HG03039 (cell line): Measurements from ENCODE around the gene DDN.

ENCODE experiments used
- ATAC-seq: cut with Tn5 transposase; IDR thresholded peaks from one replicate; pipeline ENCODE4 v1.9.1; 2021; ENCODE audit warnings: mild to moderate bottlenecking, moderate library complexity; ENCODE audit not compliant: unreplicated experiment

Gene DDN

DNA sequence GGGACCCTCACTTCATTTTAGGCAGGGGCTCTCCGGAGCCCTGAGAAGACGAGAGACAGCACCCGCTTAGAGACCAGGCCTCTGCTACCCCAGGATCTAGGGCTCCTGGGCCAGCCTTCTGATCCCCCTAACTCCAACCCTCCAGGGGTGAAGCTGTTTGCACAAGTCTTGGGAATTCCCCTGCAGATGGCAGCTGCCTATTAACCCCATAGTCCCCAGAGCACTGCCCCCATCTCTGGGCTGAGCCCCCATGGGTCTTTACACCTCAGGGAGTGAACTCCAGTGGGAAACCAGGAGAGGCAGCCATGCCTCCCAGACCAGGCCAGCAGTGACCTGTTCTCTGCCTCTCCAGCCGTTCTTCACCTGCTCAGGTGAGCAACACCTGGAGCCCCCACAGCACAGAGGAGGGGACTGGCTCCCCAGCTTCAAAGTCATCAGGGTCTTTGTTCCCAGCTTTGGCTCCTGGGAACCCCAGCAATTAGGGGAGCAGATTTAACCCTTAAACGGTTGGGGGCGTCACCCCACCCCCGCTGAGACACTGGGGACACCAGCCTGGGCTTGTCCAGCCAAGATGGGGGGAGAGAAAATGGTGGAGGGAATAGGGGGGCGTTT, 29.9 kb downstream of the DDN start:
- ATAC-seq = no peak

DNA sequence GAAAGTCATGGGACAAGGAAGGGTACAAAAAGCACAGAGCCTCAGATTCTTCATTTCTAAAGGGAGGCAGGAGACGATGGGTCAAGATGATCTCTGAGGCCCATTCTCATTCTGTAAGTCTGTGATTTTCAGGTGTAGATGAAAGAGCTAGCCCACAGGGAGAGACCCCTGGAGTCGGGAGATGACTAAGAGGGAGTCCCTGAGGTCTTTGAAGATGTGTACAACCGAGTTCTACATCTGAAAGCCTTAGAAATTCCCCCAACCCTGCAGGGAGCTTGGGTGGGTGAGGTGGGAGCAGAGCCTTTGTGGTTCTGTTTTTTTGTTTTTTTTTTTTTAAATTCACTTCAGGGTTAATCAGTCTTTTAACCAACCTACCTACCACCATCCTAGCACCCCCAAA, 30.7 kb downstream of the DDN start:
- ATAC-seq = no peak

DNA sequence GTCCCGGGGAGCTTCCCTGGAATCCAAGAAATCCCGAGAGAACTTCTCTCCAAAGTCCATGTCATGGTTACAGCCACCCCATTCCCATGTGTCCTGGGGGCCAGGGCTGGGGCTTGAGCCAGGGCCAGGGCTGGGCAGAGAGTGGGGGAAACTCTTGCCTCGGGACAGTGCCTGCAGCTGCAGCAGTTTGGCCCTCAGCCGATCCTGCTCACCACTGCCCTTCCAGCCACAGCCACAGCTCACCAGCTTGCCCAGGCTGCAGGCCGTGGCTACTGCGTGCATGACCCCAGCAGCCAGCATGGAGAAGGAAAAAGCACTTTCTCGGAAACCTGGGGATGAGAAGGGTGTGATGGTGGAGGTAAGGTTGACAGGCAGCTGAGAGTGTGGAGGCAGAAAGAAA, 31.2 kb downstream of the DDN start:
- no peak for ATAC-seq

DNA sequence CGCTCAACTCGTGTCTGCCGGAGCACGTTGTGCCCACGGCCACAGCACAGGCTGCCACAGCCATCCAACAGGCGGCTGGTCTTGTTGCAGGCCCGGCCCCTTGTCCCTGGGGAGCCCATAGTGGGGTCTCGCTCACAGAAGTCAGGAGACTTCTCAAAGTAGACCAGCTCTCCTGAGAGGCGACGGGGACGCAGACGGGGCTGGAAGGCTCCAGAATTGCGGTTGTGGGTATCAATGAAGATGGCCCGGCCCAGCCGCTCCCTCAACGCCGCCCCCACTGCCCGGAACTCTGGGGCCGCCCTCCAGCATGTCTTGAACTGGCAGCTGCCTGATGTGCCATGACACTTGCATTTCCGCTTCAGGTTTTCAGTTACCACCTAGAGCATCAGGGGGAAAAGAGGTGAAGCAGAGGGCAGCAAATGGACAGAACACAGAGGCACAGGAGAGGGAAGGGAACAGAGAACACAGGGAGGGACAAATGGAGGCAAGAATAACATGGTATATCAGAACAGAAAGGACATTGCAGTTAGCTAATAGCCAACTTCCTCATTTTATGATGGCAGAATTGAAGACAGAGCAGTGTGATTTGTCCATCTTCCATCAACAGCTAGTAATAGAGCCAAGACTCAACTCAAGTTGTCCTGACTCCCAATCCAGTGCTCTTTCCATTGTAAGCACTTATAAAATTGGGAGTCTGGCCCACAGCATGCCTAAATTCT, 32.8 kb downstream of the DDN start:
- ATAC-seq = no peak

DNA sequence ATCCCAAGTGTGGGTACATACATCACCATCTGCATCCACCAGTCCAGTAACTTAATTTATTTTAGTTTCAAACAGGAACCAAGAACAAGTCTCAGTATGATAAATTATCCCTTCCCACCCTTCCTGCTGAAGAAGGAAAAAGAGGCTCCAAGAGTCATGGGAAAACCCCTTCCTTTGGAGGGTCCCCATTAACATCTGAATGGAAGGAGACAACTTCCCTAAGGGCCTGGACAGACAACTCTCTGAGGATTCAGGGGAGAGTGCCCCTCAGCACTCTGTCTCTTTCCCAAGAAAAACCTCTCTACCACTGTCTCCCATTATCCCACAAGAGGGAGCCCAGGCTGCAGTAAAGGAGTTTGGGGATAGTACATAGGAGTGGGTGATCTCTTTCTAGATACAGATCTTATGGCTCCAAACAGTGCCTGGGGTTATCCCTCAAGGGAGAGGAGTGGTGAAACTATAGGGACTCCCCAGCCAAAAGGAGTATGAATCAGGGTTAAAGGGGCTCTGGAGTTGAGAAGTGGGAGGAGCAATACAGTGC, 33.8 kb downstream of the DDN start:
- no peak for ATAC-seq

DNA sequence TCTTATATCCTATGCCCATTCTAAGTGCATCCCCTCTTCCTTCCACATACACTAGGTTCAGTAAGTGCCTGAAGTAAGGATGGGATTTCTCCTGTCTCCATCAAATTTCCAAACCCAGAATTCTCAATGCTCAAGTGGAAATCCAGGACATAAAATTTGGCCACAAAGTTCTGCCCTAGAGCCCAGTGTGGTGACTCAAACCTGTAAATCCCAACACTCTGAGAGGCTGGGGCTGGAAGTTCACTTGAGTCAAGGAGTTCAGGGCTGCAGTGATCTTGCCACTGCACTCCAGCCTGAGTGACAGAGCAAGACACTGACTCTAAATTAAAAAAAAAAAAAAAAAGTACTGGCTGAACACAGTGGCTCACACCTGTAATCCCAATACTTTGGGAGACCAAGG, 37.4 kb downstream of the DDN start:
- ATAC-seq = no peak

DNA sequence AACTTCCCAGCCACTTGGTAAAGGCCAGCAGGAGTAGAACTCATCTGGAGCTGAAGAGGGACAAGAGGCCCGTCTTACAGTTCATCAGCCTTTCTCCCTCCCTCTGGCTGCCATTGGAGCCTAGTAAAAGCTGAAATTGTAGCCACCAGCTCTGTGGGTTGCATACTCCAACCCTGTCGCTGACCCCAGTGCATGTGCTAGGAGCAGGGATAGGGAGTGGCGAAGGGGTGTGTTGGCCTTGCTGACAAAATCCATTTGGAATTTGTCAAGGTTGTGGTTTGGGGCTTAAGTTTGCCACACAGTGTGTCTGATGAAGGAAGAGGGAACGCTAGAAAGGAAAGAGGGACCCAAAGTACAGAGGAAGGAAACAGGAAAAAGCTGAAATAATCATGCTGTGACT, 37.8 kb downstream of the DDN start:
- ATAC-seq = no peak

DNA sequence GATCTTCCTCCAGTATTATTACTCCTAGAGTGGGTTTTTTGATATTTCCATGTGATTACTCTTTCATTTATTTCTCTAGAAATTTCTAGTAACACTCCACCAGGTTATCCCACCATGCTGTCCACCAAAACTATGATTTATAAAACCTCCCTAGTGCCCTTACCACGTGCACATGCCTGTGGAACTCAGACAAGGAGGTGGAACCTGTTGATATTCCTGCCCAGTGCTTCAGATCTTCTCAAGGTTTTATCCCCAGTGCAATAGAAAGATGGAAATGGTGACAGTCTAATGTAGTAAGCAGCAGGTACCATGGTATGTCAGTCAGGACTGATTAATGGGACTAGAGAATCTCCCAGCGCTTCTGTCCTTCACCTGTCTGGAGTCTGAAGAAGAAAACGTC, 38.3 kb downstream of the DDN start:
- no peak for ATAC-seq

DNA sequence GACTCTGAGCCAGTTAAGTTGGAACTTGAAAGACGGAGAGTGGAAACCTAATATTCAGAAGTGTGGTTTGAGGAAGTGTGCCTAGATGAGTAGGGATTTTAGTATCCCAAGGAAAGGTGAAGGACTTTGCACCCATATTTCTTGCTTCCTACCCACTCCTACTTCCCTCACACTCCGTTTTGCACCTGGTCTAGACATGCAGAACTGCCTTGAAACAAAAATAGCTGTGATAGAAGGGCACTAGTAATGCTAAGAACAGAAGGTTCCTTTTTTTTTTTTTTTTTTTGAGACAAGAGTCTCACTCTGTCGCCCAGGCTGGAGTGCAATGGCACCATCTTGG, 41.2 kb downstream of the DDN start:
- ATAC-seq = no peak

DNA sequence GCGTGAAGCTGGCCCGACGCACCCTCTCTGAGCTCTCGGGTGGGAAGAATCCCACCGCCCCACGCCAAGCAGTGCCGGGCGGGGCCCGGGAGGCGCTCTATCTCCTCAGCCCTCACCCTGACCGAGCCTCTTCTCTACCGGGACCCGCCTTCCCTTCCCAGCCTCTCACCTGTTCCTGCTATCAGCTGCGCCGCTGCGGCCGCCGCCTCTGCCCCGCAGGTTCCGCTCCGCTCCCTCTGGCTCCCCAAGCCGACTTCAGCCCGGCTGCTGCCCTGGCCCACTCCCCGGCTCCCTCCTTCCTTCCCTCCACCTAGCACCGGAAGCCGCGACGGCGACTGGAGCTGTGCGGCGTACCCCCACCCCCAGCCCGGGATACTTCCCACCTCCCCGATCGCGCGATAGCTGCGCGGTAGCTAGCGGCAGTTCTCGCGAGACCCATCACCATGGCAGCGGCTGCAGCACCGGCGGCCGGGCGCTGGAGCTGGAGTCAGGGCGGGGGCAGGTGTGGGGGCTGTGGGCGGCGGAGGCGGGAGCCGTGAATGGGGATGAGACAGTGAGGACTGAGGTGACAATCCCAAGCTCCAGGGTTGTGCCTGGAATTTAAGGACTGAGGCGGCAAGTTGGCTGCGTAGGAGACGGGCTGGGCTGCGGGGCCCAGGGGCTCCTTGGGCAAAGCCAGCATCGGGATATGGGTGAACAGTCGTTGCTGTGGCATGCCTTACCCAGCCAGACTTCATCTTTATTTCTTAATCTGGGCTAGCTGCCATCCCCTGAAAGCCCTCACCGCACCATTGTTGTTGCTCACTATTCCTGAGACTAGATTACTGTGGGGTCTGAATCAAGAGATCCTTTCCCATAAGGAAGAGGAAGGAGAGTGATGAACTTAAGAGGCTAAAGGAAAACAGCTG, 41.8 kb downstream of the DDN start, which contains the start of gene ARF3:
ARF3 (minus strand) TSS at position 347 of the 908 bp plus-strand sequence. CDS start 16,392 bp downstream, outside the sequence.
- peak; percentile 91 for ATAC-seq

DNA sequence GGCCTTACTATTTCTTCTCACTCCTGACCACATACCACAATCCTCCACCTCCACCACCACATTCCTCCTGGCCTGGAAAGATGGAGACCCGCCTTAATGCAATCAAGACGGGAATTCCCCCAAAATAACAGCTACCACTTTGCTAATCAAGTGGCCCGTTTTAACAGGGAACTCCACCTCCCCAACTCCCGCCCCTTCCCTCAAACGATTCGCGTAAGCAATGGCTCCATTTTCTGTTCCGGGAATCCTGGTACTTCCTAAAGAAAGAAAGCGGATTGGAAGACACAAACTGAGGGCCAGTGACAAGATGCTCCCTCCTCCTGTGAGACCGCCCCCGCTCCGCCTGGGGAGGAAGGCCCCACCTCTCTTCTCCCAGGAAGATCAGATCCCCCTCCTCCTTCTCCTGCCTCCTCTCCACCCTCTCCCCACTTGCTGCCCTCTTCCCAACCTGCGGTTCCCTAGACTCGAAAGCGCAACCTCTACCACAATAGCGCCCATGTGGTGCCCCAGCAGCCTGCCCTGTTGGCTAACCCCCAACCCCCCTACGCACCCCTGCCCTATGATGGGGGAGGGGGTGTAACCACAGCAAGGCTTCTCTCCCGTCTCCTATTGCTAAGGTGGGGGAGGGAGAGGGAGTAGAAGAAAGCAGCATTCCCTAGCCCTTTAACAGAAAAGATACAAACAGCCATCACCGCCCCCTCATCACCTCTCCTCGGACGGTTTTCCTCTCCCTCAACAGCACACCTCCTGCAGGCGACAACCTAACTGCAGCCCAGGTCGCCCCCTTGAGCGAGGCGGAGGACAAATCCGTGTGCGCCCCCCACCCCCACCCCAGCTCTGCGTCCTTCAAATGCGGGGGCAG, 42.7 kb downstream of the DDN start:
- peak; percentile 10 for ATAC-seq

DNA sequence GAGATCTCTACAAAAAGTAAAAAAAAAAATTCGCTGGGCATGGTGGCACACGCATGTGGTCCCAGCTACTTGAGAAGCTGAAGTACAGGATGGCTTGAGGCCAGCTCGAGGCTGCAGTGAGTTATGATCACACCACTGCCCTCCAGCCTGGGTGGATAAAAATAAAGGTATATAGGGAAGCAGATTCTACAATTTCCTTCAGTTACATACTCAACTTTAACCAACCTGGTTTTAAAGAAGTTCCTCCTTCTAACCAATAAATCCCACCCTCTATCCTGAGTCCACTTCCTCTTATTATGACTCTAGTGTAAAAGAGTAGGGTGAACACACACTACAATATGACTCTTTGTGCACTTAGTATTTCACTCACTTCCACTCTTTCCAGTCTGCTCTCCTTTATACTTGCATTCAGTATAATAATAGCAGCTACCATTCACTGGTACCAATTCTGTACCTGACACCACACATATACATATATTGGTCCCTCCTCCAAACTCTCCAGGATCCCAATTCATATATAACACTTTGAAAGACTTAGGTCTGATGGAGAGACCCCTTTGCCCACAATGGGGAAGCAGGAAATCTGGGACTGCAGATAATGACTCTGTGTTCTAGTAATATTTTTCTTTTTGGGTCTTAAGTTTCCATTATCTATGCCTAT, 44.2 kb downstream of the DDN start:
- no peak for ATAC-seq

DNA sequence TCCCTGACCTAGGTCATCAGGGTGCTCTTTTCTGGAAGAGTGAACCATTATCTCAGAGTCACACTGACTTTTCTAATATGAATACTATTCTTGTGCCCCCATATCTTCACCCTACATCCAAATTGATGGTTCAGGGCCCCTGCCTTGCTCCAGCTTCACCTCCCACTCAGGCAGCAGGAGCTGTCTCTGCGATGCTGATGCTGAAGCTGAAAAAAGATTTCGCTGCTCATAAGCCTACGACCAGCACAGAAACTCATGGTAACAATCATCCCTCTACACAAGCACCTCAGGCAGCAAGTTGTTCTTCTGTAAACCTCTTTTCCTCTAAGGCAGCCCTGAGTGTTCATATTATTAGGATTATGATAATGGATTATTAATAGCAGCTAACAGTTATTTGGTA, 45.1 kb downstream of the DDN start:
- no peak for ATAC-seq

DNA sequence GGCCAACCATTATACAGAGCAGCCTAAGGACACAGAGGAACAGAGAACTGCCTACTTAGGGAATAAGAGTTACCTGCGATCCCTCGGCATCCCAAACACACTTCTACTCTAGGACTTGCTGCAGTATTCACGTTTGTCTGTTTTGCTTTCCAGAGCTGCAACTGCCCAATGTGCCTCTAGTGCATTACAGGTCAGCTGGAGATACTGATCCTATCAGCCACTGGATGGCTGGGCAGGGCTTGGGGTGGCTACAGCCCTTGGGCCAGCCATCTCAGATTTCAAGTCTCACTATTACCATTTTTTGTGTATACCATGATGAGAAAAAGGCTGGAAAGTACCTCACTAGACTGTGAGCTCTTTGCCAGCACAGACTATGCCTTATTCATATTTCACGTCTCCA, 46.5 kb downstream of the DDN start:
- no peak for ATAC-seq

DNA sequence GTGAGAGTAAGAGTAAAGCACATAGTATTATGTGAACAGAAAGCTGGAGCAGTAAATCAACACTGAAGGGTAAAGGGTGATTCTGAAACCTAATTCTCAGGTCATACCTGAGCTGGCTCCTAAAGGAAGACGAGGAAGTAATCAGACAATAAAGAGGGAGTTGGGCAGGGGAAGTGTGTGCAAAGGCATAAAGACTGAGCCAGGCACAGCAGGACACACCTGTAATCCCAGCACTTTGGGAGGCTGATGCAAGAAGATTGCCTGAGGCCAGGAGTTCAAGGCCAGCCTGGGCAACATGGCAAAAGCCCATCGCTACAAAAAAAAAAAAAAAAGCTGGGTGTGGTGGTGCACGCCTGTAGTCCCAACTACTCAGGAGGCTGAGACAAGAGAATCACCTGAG, 51.4 kb downstream of the DDN start:
- ATAC-seq = no peak

DNA sequence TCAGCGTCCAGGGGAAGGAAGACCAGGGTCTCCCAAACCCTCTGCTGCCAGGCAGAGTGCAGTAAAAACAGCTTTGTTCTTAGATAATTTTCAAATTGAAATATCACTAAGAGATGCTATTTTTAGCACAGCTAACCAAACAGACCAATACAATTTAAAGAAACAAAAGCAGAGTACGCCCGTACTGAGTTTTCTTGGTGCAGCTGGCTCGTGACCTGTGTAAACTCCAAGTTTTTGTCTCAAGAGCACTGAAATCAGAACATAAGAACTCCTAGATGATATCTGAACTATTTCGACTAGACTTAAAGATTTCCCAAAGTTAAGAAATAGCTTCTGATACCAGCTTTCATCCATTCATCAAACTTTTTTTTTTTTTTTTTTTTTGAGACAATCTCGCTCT, 52.2 kb downstream of the DDN start:
- ATAC-seq = no peak

DNA sequence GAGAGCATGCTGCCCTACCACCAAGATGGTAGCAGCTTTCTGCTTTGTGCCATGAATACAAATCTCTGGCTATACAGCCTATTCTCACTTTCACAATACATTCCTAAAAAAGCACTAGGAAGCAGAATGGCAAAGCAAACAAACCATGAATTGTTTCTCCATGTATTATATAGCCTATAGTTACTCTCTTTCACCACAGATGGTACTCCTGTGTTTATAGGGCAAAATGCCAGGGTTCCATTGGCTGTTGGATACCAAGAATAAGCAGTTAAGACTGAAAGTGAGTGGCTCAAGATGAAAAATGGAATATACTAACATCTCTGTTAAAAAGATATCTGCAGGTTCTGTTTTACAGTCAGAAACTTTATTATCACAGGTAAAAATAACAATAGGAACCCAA, 53.0 kb downstream of the DDN start:
- ATAC-seq = no peak
